Stimulated activated memory B cell treated with anti-CD40 and anti-IgM and Interleukin-4, amounts not matched to agents 10 μg/mL and 1 μg/mL and 100 μg/mL, for 72 hours (primary cell): ENCODE measurements around the gene WFDC5.
A peak's percentile ranks its signal among the peaks of the same experiment; 100 is the strongest.
"Not testable (repeated sequence)": the region's sequence is repeated elsewhere in the genome, so short reads cannot be mapped to it uniquely, and the experiment has no call there.

Experiments used
- ATAC-seq: fragments of 150-1000 bp; cut with Tn5 transposase; 2 replicates; pipeline ENCODE4 v1.10.0; 2021
- H3K27ac Mint-ChIP-seq: one replicate; pipeline ENCODE4 v1.8.0; 2022; ENCODE audit warnings: mild to moderate bottlenecking, mixed read lengths
- H3K27me3 Mint-ChIP-seq: one replicate; pipeline ENCODE4 v1.8.0; 2022; ENCODE audit warnings: mixed read lengths
- H3K36me3 Mint-ChIP-seq: one replicate; pipeline ENCODE4 v1.8.0; 2022; ENCODE audit warnings: mixed read lengths
- H3K4me1 Mint-ChIP-seq: one replicate; pipeline ENCODE4 v1.8.0; 2022; ENCODE audit warnings: mixed read lengths
- H3K4me3 Mint-ChIP-seq: one replicate; pipeline ENCODE4 v1.8.0; 2022; ENCODE audit warnings: mild to moderate bottlenecking, moderate library complexity, mixed read lengths
- H3K9me3 Mint-ChIP-seq: one replicate; pipeline ENCODE4 v1.8.0; 2022; ENCODE audit warnings: mixed read lengths

Gene WFDC5

DNA sequence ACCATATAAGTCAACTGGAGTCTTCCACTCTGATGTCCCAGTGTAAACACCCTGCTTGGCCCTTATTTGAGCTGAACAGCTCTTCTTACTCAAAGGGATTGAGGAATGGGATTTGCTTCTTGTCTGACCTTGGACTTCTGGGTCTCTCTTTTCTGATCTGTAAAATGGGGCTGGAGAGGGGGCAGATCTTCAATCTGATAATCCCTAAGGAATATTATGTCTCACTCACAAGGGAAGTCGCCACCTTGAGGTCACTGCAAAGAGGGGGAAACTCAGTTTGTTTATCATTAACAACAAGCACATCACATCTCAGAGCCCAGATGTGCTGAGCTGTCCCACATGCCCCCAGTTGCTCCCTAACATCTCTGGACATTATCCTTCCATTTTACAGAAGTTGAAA is 29.1 kb downstream of the WFDC5 start:
- H3K27me3 Mint-ChIP-seq = no peaks in the 10 kb centered on the region
- H3K27ac Mint-ChIP-seq = no peak overlapping the region
- H3K4me1 Mint-ChIP-seq = peaks cover 39% of the 10 kb centered on the region
- no peak overlapping the region for H3K4me3 Mint-ChIP-seq
- H3K36me3 Mint-ChIP-seq = peaks cover 84% of the 10 kb centered on the region
- no peak for ATAC-seq
- peaks cover 5% of the 10 kb centered on the region for H3K9me3 Mint-ChIP-seq

DNA sequence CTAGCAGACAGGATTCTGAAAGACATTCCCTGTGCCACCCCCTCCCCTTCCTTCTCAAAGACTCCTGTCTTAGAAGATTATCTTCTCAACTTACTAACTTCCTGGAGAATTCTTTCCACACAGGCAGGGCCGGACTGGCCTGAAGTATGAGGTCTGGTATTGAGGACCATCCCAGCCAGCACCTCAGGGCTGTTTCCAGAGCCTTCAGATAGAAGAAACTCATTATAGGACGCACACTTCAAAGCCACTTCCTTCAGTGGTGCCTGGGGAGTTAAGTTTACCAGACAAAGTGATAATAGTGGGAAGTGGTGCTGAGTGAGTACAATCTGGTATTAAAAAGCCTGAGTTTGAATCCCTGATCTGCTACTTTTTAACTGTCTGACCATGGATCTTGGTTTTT is 29.7 kb downstream of the WFDC5 start:
- no peaks in the 10 kb centered on the region for H3K27me3 Mint-ChIP-seq
- peaks cover 39% of the 10 kb centered on the region for H3K4me1 Mint-ChIP-seq
- H3K4me3 Mint-ChIP-seq = no peak overlapping the region
- no peak for ATAC-seq
- H3K36me3 Mint-ChIP-seq = peaks cover 84% of the 10 kb centered on the region
- peaks cover 5% of the 10 kb centered on the region for H3K9me3 Mint-ChIP-seq
- no peak overlapping the region for H3K27ac Mint-ChIP-seq

DNA sequence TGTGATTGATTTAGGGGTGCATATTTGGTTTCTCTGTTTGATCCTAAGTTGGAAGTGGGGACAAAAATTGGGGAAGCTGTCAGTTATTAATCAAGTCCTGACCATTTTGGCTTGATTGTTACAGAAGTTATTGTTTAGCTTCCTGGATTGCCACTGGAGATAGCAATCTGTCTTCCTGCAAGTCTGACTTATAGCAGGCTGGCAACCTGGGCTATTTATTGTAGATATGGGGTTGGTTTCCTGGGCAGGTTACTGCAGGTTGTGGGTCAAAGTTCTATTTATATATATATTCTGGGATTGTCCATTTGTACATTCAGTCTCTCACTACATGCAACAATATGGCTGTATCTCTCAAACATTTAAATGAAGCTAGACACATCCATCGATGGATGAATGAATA is 31.8 kb downstream of the WFDC5 start:
- H3K9me3 Mint-ChIP-seq = peaks cover 10% of the 10 kb centered on the region
- ATAC-seq = no peak
- H3K4me1 Mint-ChIP-seq = peaks cover 39% of the 10 kb centered on the region
- no peaks in the 10 kb centered on the region for H3K27me3 Mint-ChIP-seq
- H3K4me3 Mint-ChIP-seq = no peak overlapping the region
- H3K27ac Mint-ChIP-seq = no peak overlapping the region
- peaks cover 96% of the 10 kb centered on the region for H3K36me3 Mint-ChIP-seq

DNA sequence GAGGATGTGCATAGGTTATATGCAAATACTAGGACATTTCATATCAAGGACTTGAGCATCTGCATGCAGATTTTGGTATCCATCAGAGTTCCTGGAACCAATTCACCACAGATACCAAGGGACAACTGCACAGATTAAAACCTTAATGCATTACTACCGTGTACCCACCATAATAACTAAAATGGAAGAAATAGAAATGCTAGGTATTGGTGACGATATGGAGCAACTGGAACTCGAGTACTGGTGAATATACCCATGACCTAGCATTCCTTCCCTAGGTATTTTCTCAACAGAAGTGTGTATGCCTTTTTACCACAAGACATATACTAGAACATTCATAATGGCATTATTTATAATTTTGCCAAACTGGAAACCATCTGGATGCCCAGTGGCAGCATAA is 32.5 kb downstream of the WFDC5 start:
- peaks cover 10% of the 10 kb centered on the region for H3K9me3 Mint-ChIP-seq
- H3K4me3 Mint-ChIP-seq = no peak overlapping the region
- H3K36me3 Mint-ChIP-seq = peaks cover 93% of the 10 kb centered on the region
- no peaks in the 10 kb centered on the region for H3K27me3 Mint-ChIP-seq
- no peak overlapping the region for H3K27ac Mint-ChIP-seq
- no peak for ATAC-seq
- H3K4me1 Mint-ChIP-seq = peaks cover 37% of the 10 kb centered on the region

DNA sequence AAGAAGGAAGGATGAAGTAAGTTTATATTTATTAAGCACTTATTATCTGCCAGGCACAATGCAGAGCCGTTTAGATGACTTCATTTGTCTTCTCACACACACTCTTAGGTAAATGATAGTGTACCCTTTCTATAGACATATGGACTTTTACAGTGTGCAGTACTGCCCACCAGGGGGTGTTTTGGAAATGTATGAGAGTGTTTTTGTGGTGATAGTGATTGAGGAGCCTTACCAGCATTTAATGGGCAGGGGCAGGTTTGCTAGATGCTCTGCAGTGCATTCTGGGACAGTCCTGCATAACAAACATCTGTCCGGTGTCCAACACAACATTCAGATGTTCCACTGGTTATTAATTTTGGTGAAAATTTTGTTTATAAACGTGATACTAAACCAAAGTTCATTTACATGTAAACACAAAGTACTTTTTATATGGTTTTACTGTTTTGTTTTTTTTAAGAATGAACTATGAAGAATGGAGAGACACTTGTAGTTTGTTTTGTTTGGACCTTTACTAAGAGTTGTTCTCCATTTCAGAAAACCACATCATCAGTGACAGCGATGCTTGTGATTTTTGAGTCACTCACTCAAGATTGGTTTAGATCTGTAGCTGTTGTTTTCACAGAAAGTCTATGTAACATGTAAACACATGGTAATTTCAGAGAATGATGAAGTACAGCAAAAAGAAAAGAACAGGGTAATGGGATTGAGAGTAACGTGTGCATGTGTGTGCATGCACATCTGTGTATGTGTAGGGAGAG is 33.9 kb downstream of the WFDC5 start:
- Mint-ChIP-seq H3K27me3 (no peaks in the 10 kb centered on the region), H3K27ac (no peak overlapping the region), H3K36me3 (peaks cover 93% of the 10 kb centered on the region), H3K4me1 (peaks cover 23% of the 10 kb centered on the region), H3K4me3 (no peak overlapping the region), H3K9me3 (peaks cover 10% of the 10 kb centered on the region)
- ATAC-seq = no peak

DNA sequence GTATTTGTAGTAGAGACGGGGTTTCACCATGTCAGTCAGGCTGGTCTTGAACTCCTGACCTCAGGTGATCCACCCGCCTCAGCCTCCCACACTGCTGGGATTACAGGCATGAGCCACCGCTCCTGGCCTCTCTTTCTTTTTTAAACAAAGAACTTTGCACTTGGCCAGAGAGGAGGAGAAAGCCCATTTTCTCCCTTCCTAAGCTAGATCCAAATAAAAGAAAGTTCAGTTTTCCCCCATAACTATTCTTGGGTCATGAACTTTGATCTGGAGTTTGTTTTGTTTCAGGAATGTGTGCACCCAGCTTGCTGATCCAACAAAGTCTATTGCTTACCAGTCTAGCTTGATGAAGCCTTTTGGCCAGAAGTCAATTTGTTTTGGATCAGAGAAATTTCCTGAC is 37.4 kb downstream of the WFDC5 start:
- H3K27me3 Mint-ChIP-seq = no peaks in the 10 kb centered on the region
- H3K9me3 Mint-ChIP-seq = peaks cover 10% of the 10 kb centered on the region
- no peak for ATAC-seq
- peaks cover 75% of the 10 kb centered on the region for H3K36me3 Mint-ChIP-seq
- no peak overlapping the region for H3K4me3 Mint-ChIP-seq
- H3K27ac Mint-ChIP-seq = no peak overlapping the region
- H3K4me1 Mint-ChIP-seq = peaks cover under 1% of the 10 kb centered on the region

DNA sequence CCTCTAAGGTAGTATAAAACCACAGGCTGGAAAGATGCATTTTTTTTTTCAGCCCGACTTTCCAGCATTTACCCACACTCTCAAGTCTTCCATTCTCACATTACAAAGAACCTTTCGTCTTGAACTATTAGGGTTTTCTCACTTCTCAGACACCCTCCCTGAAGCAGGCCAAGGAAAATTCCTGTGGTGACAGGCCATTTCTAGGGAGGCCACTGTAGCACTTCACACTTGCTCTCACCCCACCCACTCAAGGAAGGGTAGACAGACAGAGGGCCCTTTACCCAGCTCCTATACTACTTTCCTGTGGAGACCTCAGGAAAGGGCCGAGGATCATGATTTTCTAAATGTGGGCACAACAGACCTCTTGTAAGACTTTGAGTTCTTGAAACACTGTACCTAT is 41.8 kb downstream of the WFDC5 start:
- no peak for ATAC-seq
- H3K4me1 Mint-ChIP-seq = peaks cover 21% of the 10 kb centered on the region
- peak overlapping the region; percentile 31 for H3K27ac Mint-ChIP-seq
- H3K27me3 Mint-ChIP-seq = no peaks in the 10 kb centered on the region
- H3K36me3 Mint-ChIP-seq = peaks cover 62% of the 10 kb centered on the region
- H3K9me3 Mint-ChIP-seq = no peaks in the 10 kb centered on the region
- no peak overlapping the region for H3K4me3 Mint-ChIP-seq

DNA sequence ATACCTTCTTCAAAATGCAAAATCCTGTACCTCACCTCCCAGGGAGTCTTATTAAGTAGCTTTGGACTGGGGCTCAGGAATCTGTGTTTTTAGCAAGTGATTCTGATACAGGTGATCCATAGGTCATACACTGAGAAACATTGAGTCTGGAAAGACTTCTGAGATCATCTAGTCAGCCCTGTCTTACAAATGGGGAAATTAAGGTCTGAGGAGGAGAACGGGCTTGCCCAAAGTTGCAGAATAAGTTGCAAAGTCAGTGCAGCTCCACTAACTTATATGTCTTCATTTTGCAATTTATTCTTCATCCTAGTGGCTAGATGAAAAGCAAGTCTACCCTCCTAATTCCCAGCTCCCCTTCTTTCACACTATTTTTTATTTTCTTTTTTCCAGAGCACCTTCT is 42.9 kb downstream of the WFDC5 start:
- Mint-ChIP-seq H3K4me1 (peaks cover 21% of the 10 kb centered on the region), H3K36me3 (peaks cover 61% of the 10 kb centered on the region), H3K9me3 (no peaks in the 10 kb centered on the region), H3K27me3 (no peaks in the 10 kb centered on the region), H3K4me3 (no peak overlapping the region), H3K27ac (no peak overlapping the region)
- no peak for ATAC-seq

DNA sequence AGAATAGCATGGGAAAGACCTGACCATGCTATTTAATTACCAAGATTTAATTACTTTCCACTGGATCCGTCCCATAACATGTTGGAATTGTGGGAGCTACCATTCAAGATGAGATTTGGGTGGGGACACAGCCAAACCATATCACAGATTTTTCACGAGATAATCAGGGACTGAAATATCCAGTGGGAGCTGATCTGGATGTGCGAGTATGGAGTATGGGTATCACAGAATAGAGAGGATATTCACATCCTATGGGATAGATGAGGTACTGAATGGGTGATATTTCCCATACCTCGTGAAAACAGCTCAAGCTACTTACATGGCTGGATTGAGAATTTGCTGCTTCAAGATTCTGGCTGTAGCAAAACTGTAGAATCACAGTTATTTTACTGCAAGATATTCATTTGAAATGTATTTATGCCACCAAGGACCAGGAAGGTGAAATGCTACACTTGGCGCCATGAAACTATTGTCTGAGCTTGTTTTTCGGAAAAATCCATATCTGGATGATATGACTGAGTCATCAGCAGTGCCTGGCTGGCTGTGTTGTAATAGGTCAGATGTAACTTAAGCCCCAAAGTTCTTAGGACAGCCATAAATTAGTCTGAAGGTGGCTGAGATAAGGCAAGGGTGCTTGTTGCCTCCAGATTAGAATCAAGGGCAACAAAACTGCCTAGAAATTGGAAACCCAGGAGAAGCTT is 43.9 kb downstream of the WFDC5 start:
- Mint-ChIP-seq H3K9me3 (no peaks in the 10 kb centered on the region), H3K27ac (no peak overlapping the region), H3K27me3 (no peaks in the 10 kb centered on the region), H3K36me3 (peaks cover 60% of the 10 kb centered on the region), H3K4me3 (no peak overlapping the region), H3K4me1 (peaks cover 21% of the 10 kb centered on the region)
- ATAC-seq = no peak

DNA sequence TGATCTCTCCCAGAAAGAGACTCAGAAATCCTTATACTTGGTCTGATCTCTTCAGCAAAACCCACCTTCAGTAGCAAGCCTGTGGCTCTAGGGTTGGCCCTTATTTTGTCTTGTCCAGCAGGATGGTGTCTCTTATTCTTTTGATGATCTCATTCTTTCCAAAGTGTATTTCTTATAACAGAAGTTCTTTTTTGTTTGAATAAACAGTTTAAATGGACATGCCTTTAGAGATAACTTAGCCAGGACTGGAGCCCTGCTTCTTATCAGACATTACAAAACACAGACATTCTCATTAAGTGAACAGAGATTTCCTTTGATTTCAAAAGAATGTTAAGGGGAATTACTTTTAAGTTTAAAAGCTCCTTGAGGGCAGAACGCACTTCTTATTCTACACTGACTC is 45.7 kb downstream of the WFDC5 start:
- ATAC-seq = no peak
- Mint-ChIP-seq H3K27ac (peak overlapping the region; percentile 8), H3K27me3 (no peaks in the 10 kb centered on the region), H3K9me3 (no peaks in the 10 kb centered on the region), H3K4me1 (peaks cover 36% of the 10 kb centered on the region), H3K36me3 (peaks cover 65% of the 10 kb centered on the region), H3K4me3 (no peak overlapping the region)

DNA sequence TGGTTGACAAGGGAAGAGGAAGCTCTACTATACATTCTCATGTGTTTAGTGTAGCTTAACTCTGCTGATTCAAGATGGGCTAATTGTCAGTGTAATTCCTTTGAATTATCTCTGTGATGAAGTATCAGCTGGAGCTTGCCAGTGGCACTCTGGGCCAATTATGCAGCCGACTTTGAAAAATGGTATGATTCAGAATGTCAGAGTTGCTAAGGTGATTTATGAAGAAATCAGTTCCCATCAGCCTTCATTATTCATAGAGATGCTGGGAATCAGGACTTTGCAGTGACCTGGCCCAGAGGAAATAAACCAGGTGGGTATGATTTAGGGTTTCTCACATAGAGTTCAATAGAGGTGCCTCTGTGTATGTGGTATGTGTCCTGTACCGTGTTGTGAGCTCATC is 47.4 kb downstream of the WFDC5 start:
- Mint-ChIP-seq H3K27ac (no peak overlapping the region), H3K4me3 (no peak overlapping the region), H3K27me3 (no peaks in the 10 kb centered on the region), H3K4me1 (peaks cover 46% of the 10 kb centered on the region), H3K9me3 (no peaks in the 10 kb centered on the region), H3K36me3 (peaks cover 75% of the 10 kb centered on the region)
- ATAC-seq = no peak

DNA sequence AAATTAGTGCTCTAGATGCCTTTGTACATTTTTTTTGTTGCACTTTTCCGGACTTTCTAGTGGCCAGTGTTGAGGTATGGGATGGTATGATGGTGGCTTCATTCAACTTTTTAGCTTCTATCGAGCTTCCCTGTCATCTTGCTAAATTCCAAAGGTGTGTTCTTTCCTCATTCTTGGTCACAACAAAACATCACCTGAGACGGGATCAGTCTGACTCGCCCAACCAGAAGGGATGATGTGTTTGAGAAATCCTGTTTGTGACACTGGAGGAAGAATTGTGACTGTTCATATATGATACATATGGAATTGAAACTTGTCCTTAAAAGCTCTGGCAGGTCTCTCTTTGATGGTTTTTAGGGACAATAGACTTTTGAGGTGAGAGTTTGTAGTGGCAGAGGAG is 47.9 kb downstream of the WFDC5 start:
- H3K36me3 Mint-ChIP-seq = peaks cover 74% of the 10 kb centered on the region
- no peaks in the 10 kb centered on the region for H3K9me3 Mint-ChIP-seq
- ATAC-seq = no peak
- H3K4me3 Mint-ChIP-seq = no peak overlapping the region
- H3K27me3 Mint-ChIP-seq = no peaks in the 10 kb centered on the region
- H3K4me1 Mint-ChIP-seq = peaks cover 49% of the 10 kb centered on the region
- H3K27ac Mint-ChIP-seq = no peak overlapping the region

DNA sequence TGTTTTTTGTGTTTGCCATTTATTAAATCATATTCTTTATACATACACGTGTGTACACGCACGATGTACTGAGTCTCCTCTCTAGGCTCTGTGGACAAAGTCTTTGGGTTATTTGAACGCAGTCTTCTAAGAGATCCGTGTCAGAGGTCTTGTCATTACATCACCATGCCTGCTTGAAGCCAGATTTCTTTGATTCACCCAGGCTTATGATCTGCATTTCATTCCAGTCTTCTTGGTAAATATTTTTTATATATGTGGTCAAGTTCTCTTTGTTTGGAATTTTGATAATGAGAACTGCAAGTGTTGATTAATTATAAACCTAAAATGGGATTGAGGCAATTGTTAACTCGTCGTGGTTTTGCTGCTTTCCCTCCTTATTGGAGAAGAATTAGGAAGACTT is 48.6 kb downstream of the WFDC5 start:
- ATAC-seq = no peak
- Mint-ChIP-seq H3K4me1 (peaks cover 57% of the 10 kb centered on the region), H3K27me3 (no peaks in the 10 kb centered on the region), H3K36me3 (peaks cover 77% of the 10 kb centered on the region), H3K27ac (no peak overlapping the region), H3K9me3 (no peaks in the 10 kb centered on the region), H3K4me3 (no peak overlapping the region)

DNA sequence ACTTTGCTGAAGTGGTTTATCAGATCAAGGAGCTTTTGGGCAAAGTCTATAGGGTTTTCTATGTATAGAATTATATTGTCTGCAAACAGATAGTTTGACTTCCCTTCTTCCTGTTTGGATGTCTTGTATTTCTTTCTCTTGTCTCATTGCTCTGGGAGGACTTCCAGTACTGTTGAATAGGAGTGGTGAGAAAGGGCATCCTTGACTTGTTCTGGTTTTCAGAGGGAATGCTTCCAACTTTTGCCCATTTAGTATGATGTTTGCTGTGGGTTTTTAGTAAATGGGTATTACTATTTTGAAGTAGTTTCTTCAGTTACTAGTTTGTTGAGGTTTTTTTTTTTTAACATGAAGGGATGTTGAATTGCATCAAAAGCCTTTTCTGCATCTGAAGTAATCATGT is 50.2 kb downstream of the WFDC5 start:
- Mint-ChIP-seq H3K4me3 (no peak overlapping the region), H3K36me3 (peaks cover 82% of the 10 kb centered on the region), H3K4me1 (peaks cover 61% of the 10 kb centered on the region), H3K27ac (peak overlapping the region; percentile 11), H3K9me3 (no peaks in the 10 kb centered on the region), H3K27me3 (no peaks in the 10 kb centered on the region)
- ATAC-seq = no peak

DNA sequence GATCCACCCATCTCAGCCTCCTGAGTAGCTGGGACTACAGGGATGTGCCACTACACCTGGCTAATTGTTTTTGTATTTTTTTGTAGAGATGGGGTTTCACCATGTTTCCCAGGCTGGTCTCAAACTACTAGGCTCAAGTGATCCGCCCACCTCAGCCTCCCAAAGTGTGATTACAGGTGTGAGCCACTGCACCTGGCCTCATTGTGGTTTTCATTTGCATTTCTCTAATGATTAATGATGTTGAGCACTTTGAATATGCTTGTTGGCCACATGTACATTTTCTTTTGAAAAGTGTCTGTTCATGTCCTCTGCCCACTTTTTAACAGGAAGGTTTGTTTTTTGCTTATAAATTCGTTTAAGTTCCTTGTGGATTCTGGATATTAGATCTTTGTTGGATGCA is 51.9 kb downstream of the WFDC5 start:
- peaks cover 76% of the 10 kb centered on the region for H3K36me3 Mint-ChIP-seq
- ATAC-seq, H3K27ac Mint-ChIP-seq, H3K4me3 Mint-ChIP-seq, H3K9me3 Mint-ChIP-seq, H3K27me3 Mint-ChIP-seq: not testable (repeated sequence)
- H3K4me1 Mint-ChIP-seq = peaks cover 62% of the 10 kb centered on the region

DNA sequence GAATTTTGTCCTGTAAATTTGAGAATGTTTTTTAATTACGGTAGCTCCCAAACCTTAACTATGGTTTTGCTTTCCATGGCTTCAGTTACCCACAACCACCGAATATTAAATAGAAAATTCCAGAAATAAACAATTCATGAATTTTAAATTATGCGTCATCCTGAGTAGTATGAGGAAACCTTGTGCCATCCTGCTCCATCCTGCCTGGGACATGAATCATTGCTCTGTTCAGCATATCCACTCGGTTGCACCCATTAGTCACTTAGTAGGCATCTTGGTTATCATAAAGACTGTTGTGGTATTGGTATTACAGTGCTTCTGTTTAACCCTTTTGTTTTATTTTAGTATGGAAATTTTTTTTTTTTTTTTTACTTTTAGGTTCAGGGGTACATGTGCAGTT is 53.7 kb downstream of the WFDC5 start:
- Mint-ChIP-seq H3K4me3 (no peak overlapping the region), H3K4me1 (peaks cover 78% of the 10 kb centered on the region), H3K27me3 (no peaks in the 10 kb centered on the region), H3K27ac (peak overlapping the region; percentile 19), H3K9me3 (no peaks in the 10 kb centered on the region), H3K36me3 (peaks cover 71% of the 10 kb centered on the region)
- no peak for ATAC-seq
